Measurements from ENCODE around the gene ZFHX3. TPM values are rescaled to one million over a fixed set of nuclear protein-coding genes. Genes with fewer than 3 reads are reported as not detected.

Gene ZFHX3
- total RNA-seq, 1 donor from 2014 or later, result 40.1 TPM

GRCh38 chr16:72910875-72911274, 137.1 kb downstream of the ZFHX3 start:
- Mint-ChIP-seq H3K9me3 (no peaks in the 10 kb centered on the region), H3K4me3 (no peak overlapping the region), H3K36me3 (ENCODE audit: low read depth) (no peaks in the 10 kb centered on the region), H3K27me3 (ENCODE audit: low read depth) (no peaks in the 10 kb centered on the region), H3K4me1 (peaks cover 36% of the 10 kb centered on the region), H3K27ac (ENCODE audit: unreplicated experiment) (no peak overlapping the region)
- DNase-seq (ENCODE audit: low read depth, low spot score), result no peak
- TF ChIP-seq CTCF (conservative IDR thresholded peaks at IDR 0.05), result no peak

- no peak for TF ChIP-seq CTCF (conservative IDR thresholded peaks at IDR 0.05)
- no peak overlapping the region for H3K4me3 Mint-ChIP-seq
- H3K9me3 Mint-ChIP-seq, result no peaks in the 10 kb centered on the region
- DNase-seq (ENCODE audit: low read depth, low spot score), result no peak
- no peaks in the 10 kb centered on the region for H3K36me3 Mint-ChIP-seq (ENCODE audit: low read depth)
- H3K4me1 Mint-ChIP-seq, result peaks cover 36% of the 10 kb centered on the region
- H3K27me3 Mint-ChIP-seq (ENCODE audit: low read depth), result no peaks in the 10 kb centered on the region
- no peak overlapping the region for H3K27ac Mint-ChIP-seq (ENCODE audit: unreplicated experiment)
These were observed 137.5 kb downstream of the ZFHX3 start for GRCh38 chr16:72910381-72910780.

- no peak overlapping the region for H3K27ac Mint-ChIP-seq (ENCODE audit: unreplicated experiment)
These were observed 138.7 kb downstream of the ZFHX3 start for GRCh38 chr16:72909196-72909595.

GRCh38 chr16:72908362-72909167, 139.4 kb downstream of the ZFHX3 start:
- no peak for DNase-seq (ENCODE audit: low read depth, low spot score)
- no peaks in the 10 kb centered on the region for H3K36me3 Mint-ChIP-seq (ENCODE audit: low read depth)
- TF ChIP-seq CTCF (conservative IDR thresholded peaks at IDR 0.05), result no peak
- no peak overlapping the region for H3K4me3 Mint-ChIP-seq
- H3K27me3 Mint-ChIP-seq (ENCODE audit: low read depth), result no peaks in the 10 kb centered on the region
- peaks cover 29% of the 10 kb centered on the region for H3K4me1 Mint-ChIP-seq
- no peaks in the 10 kb centered on the region for H3K9me3 Mint-ChIP-seq
- H3K27ac Mint-ChIP-seq (ENCODE audit: unreplicated experiment), result no peak overlapping the region

More at GRCh38 chr16:72909196-72909595, 138.7 kb downstream of the ZFHX3 start:
- no peak for TF ChIP-seq CTCF (conservative IDR thresholded peaks at IDR 0.05)
- no peak for DNase-seq (ENCODE audit: low read depth, low spot score)
- Mint-ChIP-seq H3K4me1 (peaks cover 32% of the 10 kb centered on the region), H3K4me3 (no peak overlapping the region), H3K27me3 (ENCODE audit: low read depth) (no peaks in the 10 kb centered on the region), H3K36me3 (ENCODE audit: low read depth) (no peaks in the 10 kb centered on the region), H3K9me3 (no peaks in the 10 kb centered on the region)

- TF ChIP-seq CTCF (conservative IDR thresholded peaks at IDR 0.05), result no peak
- no peaks in the 10 kb centered on the region for H3K9me3 Mint-ChIP-seq
- H3K27ac Mint-ChIP-seq (ENCODE audit: unreplicated experiment), result peak overlapping the region; percentile 23
- H3K27me3 Mint-ChIP-seq (ENCODE audit: low read depth), result no peaks in the 10 kb centered on the region
- no peak for DNase-seq (ENCODE audit: low read depth, low spot score)
- no peak overlapping the region for H3K4me3 Mint-ChIP-seq
- H3K36me3 Mint-ChIP-seq (ENCODE audit: low read depth), result peaks cover 2% of the 10 kb centered on the region
- H3K4me1 Mint-ChIP-seq, result peaks cover 29% of the 10 kb centered on the region
These were observed 142.3 kb downstream of the ZFHX3 start for GRCh38 chr16:72905581-72905980.
